Stimulated activated CD4-positive, alpha-beta T cell treated with anti-CD3 and anti-CD28 coated beads, Interleukin-12 subunit alpha, Interleukin-12 subunit beta, amount 100 ng/mL, for 48 hours (primary cell): Measurements from ENCODE around the gene HOXA7.

Experiments
- DNase-seq, 3 donors: peaks; one replicate each; pipeline ENCODE4 v3.0.0-alpha.2; 2020; ENCODE audit warnings: low read depth in 2 of 3, low spot score in 1 of 3

The HOXA7 gene

DNA sequence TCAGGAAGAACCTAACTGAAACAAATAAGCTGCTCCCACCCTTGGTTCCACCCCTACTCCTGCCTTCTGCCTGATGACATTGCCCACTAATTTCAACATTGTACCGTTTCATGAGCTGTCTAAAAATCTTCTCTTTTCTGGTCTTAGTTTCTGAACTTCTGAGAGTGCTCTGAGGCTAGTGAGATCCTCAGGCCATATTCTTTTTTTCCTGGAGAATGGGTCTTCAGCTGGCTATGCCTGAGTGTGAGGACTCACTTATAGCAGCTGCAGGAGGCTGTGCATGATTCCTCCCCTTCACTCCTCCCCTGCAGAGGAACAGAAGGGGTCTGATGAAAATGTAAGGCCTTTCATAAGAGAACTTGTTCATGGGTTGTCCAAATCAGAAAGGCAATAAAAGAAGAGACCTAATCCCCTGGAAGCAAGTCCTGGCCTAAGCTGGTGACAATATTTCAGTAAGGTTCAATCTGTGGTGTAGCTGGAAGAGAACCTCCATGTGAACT is 37.0 kb downstream of the HOXA7 start:
- DNase-seq = no peak

DNA sequence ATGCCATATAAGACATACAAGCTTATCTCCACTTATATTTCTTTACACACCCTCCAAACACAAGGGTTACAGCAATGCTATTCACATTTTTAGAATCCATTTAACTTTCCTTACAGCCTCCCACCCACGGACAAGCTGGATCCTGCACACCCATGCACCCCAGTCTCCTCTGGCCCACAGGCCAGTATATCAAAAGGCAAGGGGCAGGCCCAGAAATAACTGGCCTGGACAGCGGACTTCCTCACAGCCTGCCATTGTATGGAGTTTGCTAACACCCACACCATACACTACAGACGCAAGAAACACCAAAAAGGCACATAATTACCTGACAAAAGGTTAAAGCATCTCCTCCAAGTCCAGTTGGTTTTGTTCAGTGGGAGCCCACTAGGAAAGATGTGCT is 37.9 kb downstream of the HOXA7 start:
- DNase-seq = no peak

DNA sequence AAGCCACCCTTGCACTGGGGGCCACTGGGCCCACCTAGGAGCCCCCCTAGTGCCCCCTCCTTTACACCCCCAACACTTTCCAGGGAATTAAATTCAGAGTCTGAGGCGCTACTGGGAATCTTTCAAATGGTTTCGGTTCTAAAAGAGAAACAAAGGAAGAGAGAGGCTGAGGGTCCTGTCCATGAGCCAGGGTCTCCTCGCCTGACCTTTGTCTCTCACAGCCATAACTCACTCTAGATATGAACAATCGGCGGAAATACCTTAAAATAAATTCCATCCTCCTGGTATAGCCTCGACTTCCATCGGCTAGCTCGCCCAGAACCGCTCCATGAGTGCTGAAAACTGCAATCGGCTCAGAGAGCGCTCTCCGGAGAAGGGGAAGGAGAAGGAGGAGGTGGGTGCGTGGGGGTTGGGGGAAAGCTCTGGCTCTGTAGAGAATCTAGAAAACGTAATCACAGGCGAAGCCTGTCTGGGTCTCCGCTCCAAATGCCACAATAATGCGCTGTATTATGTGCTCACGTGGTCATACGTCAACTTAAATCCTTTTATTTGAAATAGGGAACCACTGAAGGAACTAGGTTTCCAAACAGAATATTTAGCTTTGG is 38.5 kb downstream of the HOXA7 start:
- DNase-seq = no peak

GRCh38 chr7:27116962-27117886 is 39.3 kb downstream of the HOXA7 start:
- no peak for DNase-seq

DNA sequence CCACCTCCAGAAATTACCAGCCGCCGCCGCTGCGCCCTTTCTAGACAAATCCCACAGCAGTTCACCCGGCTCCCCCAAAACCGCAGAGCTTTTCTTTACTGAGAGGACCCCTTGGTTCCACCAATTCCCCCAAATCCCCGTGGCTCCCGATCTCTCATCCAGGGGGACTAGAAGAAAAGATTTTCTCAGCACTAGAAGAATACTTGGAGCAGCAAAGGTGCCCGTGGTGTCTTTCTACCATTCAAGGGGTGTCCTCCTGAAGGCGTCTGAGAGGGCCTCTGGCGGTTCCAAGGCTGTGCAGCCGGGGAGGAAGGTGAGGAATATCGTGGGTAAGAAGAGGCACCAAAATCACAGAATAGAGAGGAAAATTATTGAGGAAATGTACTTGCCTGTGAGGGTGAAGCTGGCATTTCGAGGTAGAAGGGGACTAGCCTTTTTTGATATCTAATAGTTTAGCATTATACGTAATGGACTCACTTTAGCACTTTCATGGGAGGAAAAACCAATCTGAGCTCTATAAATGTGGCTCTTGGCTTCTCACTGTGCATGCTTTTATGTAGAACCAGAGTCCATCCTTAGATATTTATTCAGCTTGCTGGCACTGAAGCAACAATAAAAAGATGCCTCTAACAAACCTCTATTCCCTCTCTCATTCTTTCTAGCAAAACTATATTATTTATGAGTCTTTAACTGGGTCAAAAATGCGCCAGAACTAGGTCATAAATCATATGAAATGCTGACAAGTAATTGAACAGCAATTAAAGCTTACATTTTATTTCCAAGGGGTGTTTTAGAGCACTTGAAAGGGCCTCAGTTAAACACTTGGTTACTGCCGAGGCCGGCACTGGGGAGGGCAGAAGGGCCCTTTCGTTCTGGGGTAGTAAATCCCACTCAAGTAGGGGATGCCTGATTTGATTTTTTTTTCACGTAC is 40.2 kb downstream of the HOXA7 start:
- DNase-seq = no peak

DNA sequence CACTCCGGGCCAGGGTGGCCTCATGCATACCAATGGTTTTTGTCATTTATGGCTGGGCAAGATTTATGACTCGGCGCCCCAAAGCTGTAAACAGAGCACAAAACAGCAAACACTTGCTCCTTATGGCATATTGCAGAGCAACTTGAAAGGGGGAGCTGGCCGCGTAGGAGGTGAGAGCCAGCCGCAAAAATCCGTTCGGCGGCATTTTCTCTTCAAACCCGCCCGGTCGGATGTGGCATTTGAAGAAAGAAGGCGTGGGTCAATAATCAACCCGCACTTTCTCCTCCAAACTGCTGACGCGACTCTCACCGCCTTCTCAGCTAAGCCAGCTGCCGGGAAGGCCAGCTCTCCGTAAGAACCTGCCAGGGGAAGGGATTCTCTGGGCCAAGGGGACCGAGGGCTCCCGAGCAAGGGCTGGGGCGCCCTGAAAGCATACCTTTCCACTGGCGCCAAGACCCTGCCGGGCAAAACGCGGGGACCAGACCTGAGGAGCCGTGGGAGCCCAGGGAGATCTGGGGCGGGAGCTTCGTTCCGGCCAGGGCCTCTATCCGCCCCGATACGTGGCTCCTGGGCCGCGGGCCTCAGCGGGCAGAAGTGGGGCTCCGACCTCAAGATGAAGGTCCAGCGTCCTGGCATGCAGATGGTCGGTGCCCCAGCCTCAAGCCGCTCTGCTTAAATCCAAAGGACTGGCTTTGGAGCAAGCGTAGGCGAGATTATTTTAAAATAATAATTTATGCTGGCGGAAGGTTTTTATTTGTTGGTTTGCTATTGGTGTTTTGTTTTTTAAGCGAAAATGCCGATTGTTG is 41.1 kb downstream of the HOXA7 start:
- DNase-seq = no peak

GRCh38 chr7:27114881-27115220 is 41.6 kb downstream of the HOXA7 start:
- DNase-seq = no peak

GRCh38 chr7:27113991-27114769 is 42.3 kb downstream of the HOXA7 start:
- DNase-seq = no peak

- no peak for DNase-seq
Observed at GRCh38 chr7:27112955-27113949, 43.2 kb downstream of the HOXA7 start.

- no peak for DNase-seq
Observed at GRCh38 chr7:27112361-27112760, 44.1 kb downstream of the HOXA7 start.

GRCh38 chr7:27111751-27112277 is 44.7 kb downstream of the HOXA7 start:
- DNase-seq = no peak

GRCh38 chr7:27111042-27111750 is 45.3 kb downstream of the HOXA7 start:
- DNase-seq = no peak

GRCh38 chr7:27110186-27111031 is 46.1 kb downstream of the HOXA7 start:
- DNase-seq = no peak

DNA sequence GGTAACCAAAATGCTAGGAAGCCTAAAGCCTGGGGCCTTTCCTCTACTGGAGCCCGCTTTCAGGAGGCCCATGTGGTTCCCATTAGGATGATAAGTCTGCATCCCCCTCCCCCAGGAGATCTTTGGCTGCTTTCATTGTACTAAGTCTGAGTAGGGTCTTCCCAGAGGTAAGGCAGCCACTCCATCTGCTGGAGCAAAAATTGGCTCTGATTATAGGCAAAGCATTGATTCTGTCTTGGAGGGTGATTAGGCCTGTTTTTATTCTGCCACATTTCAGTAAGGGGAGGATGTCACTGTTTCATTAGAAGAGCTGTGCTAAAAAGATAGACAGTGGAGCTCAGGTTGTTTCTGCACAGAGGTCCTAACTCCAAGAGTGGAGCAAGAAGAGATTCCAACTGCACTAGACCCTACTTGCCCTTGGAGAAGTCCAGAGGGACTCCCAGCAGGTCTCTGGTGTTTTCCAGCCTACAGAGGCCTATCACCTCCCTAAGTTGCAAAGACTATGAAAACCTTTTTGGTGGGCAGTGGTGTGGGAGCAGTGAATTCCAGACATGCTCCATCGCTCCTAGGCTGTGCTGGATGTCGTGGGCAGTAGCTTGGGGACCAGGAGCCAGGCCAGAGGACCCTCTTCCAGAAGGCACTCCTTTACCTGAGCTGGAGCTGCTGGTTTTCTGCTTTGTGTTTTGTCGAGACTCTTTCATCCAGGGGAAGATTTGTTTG is 46.8 kb downstream of the HOXA7 start:
- no peak for DNase-seq

- DNase-seq = no peak
Observed at GRCh38 chr7:27108390-27109127, 47.9 kb downstream of the HOXA7 start.
